ENCODE results near the gene FILIP1L. TPM values are rescaled to one million over a fixed set of nuclear protein-coding genes. Genes with fewer than 3 reads are reported as not detected.

Gene FILIP1L
- total and polyA plus RNA-seq, 2 of the 8 experiments (the other 6 are each of a cell fraction or from before 2014, with no cell fraction given) = 0.06 to 0.09 TPM

- no peaks in the 10 kb centered on the region; the same call in 1 of the 2 replicates for H3K23me2 ChIP-seq (ENCODE audit: low read depth, low read length)
- no peak overlapping the region for H2AK5ac ChIP-seq (ENCODE audit: low read depth, low read length)
- no peak overlapping the region for H3K14ac ChIP-seq (ENCODE audit: insufficient read length)
- 87% methylated on average over 6 of the region's 6 CpGs; no CpG with 5 or more reads in 1 of the 2 experiments for WGBS, 2 experiments (ENCODE audit: extremely low coverage in 1 of 2, insufficient coverage in 1 of 2, insufficient read length in 1 of 2, insufficient replicate concordance in 2 of 2, low coverage in 1 of 2, low lambda C conversion rate in 2 of 2, missing lambda C conversion rate in 1 of 2)
- H2BK20ac ChIP-seq (ENCODE audit: low read length) = no peak overlapping the region
- no peaks in the 10 kb centered on the region for H3K36me3 ChIP-seq (ENCODE audit: control insufficient read depth in 2 of 4, insufficient read depth in 4 of 4, low read length in 3 of 4)
- H3K4me2 ChIP-seq (ENCODE audit: insufficient read depth in 1 of 2, low read depth in 2 of 2, low read length in 2 of 2) = no peak overlapping the region
- H3K9ac ChIP-seq (replicated peaks in 1 of 4; ENCODE audit: extremely low read depth in 1 of 4, low read depth in 3 of 4, low read length in 3 of 4) = no peak overlapping the region; a peak in 1 of 7 replicates
- no peak overlapping the region for H3K56ac ChIP-seq (replicated peaks; ENCODE audit: insufficient read length, low read depth, low read length)
- no peak overlapping the region for H3K4me3 ChIP-seq (ENCODE audit: extremely low read depth in 1 of 4, insufficient read depth in 2 of 4, low read depth in 3 of 4, low read length in 4 of 4)
- no peaks in the 10 kb centered on the region for H3K9me3 ChIP-seq (ENCODE audit: insufficient read depth in 2 of 2, low read depth in 1 of 2, low read length in 1 of 2)
- FAIRE-seq (no peak), DNase-seq (ENCODE audit: low read depth in 1 of 2, low spot score in 2 of 2) (no peak)
- H2BK5ac ChIP-seq (ENCODE audit: low read depth, low read length) = no peak overlapping the region
- no peaks in the 10 kb centered on the region for H3K4me1 ChIP-seq (replicated peaks in 1 of 4; ENCODE audit: control insufficient read depth in 3 of 4, insufficient read depth in 4 of 4, low read length in 3 of 4)
- H2BK120ac ChIP-seq (replicated peaks; ENCODE audit: low read depth, low read length) = no peak overlapping the region
- CTCF ChIA-PET (ENCODE audit: partially characterized antibody) = interaction anchor here (0.6 to 2.2 kb wide), 5 partner anchors 8 to 246 kb away, joined by 3 to 11 read pairs (median 4); no protein-coding TSS in a partner anchor
- H3K27me3 ChIP-seq (replicated peaks in 1 of 4; ENCODE audit: control insufficient read depth in 3 of 4, extremely low read depth in 1 of 4, insufficient read depth in 3 of 4, low read length in 3 of 4) = no peaks in the 10 kb centered on the region
- H2BK15ac ChIP-seq (ENCODE audit: low read length) = no peak overlapping the region
- no peak overlapping the region for H2AFZ ChIP-seq (ENCODE audit: low read length)
- H4K91ac ChIP-seq (replicated peaks; ENCODE audit: insufficient read length, low read length) = no peak overlapping the region
- H2BK12ac ChIP-seq (ENCODE audit: low read depth, low read length) = no peak overlapping the region
- H4K5ac ChIP-seq (ENCODE audit: insufficient read length, low read depth, low read length) = no peak overlapping the region
- no peak overlapping the region for H4K8ac ChIP-seq (ENCODE audit: extremely low read depth, insufficient read depth, low read length)
- H3K23ac ChIP-seq (ENCODE audit: insufficient read length) = peak overlapping the region; percentile 83
- H3K79me1 ChIP-seq (ENCODE audit: low read depth, low read length) = no peaks in the 10 kb centered on the region
- no peaks in the 10 kb centered on the region for H3K79me2 ChIP-seq (ENCODE audit: control insufficient read depth in 1 of 2, insufficient read depth in 2 of 2, low read length in 2 of 2)
- no peak overlapping the region for H3K27ac ChIP-seq (ENCODE audit: low read depth, low read length)
- H3K4ac ChIP-seq (replicated peaks; ENCODE audit: insufficient read length, low read depth, low read length) = no peak overlapping the region
- POLR2A ChIA-PET (ENCODE audit: partially characterized antibody) = no interaction called here
- H3K18ac ChIP-seq (ENCODE audit: extremely low read depth, low read length) = no peak overlapping the region
- H4K20me1 ChIP-seq (replicated peaks in 1 of 2; ENCODE audit: control insufficient read depth in 1 of 2, insufficient read depth in 2 of 2, low read length in 2 of 2) = no peaks in the 10 kb centered on the region
- no peak for TF ChIP-seq CHD2 (IDR thresholded peaks at IDR 0.05; ENCODE audit: low read length)
- TF ChIP-seq POLR2AphosphoS5 (IDR thresholded peaks at IDR 0.05; ENCODE audit: low read depth, low read length) = no peak
- no peak for TF ChIP-seq TAF7 (optimal IDR thresholded peaks at IDR 0.05; ENCODE audit: borderline replicate concordance, low read depth, low read length)
- no peak for TF ChIP-seq KDM4A (IDR thresholded peaks at IDR 0.05; ENCODE audit: low read depth, low read length, severe bottlenecking)
- TF ChIP-seq ATF2 (IDR thresholded peaks at IDR 0.05; ENCODE audit: low read length) = no peak
- no peak for TF ChIP-seq SRF (IDR thresholded peaks at IDR 0.05; ENCODE audit: low read depth, low read length)
- no peak for TF ChIP-seq EP300 (IDR thresholded peaks at IDR 0.05; ENCODE audit: borderline replicate concordance in 1 of 2, low read depth in 2 of 2, low read length in 2 of 2)
- TF ChIP-seq ATF3 (IDR thresholded peaks at IDR 0.05; ENCODE audit: insufficient read depth, low read depth, low read length) = no peak
- TF ChIP-seq SAP30 (IDR thresholded peaks at IDR 0.05; ENCODE audit: insufficient read depth, insufficient replicate concordance, low read length) = no peak
These were observed 16.1 kb downstream of the FILIP1L start for GRCh38 chr3:100097919-100098783.

All from H1 (cell line).